D721Med (cell line): ENCODE measurements around the gene PFKFB3.

ENCODE experiments used
- DNase-seq: peaks from one replicate; pipeline ENCODE4 v3.0.0; 2011; ENCODE audit warnings: low spot score; ENCODE audit not compliant: insufficient read length
- FAIRE-seq: peaks from 2 replicates; lab custom pipeline; 2011; peaks lifted over from hg19 to GRCh38; lab: Jason Lieb, UNC
- TF ChIP-seq, protein P1 (sequence below): IDR thresholded peaks from 2 replicates; pipeline ENCODE4 v1.5.1; 2012; ENCODE audit warnings: mild to moderate bottlenecking, control low read depth; ENCODE audit not compliant: insufficient read depth; ENCODE audit errors: missing control alignments

Gene PFKFB3

DNA sequence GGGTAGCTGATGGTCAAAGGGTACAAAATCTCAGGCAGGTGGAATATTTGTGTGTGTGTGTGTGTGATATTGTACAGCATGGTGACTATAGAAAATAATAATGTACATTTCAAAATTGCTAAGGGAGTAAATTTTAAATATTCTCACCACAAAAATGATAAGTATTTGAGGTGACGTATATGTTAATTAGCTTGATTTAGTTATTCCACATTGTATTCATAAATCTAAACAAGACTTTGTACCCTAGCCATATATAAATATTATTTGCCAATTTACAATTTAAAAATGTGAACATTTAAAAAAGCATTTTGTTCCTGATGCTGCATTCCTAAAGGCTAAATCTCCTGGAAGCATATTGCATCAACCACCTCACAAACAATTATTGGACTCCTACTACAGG, 47.0 kb downstream of the PFKFB3 start:
- FAIRE-seq (no peak), DNase-seq (no peak)
- TF ChIP-seq, protein P1, sequence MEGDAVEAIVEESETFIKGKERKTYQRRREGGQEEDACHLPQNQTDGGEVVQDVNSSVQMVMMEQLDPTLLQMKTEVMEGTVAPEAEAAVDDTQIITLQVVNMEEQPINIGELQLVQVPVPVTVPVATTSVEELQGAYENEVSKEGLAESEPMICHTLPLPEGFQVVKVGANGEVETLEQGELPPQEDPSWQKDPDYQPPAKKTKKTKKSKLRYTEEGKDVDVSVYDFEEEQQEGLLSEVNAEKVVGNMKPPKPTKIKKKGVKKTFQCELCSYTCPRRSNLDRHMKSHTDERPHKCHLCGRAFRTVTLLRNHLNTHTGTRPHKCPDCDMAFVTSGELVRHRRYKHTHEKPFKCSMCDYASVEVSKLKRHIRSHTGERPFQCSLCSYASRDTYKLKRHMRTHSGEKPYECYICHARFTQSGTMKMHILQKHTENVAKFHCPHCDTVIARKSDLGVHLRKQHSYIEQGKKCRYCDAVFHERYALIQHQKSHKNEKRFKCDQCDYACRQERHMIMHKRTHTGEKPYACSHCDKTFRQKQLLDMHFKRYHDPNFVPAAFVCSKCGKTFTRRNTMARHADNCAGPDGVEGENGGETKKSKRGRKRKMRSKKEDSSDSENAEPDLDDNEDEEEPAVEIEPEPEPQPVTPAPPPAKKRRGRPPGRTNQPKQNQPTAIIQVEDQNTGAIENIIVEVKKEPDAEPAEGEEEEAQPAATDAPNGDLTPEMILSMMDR = no peak

DNA sequence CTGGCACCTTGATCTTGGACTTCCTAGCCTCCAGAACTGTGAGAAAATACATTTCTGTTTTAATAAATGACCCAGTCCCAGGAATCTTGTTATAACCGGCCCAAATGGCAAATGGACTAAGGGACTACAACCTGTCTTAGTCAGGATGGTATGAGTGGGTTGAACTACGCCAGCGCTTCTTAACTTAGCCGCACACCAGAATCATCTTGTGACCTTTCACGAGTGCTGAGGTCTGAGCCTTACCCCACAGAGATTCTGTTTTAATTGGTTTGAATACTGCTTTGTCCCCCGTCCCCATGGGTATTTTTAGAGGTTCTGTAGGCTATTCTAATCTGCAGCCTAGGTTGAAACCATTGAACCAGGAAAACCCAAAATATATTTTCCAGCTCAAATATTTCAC, 48.0 kb downstream of the PFKFB3 start:
- TF ChIP-seq, protein P1 = no peak
- DNase-seq (no peak), FAIRE-seq (no peak)

DNA sequence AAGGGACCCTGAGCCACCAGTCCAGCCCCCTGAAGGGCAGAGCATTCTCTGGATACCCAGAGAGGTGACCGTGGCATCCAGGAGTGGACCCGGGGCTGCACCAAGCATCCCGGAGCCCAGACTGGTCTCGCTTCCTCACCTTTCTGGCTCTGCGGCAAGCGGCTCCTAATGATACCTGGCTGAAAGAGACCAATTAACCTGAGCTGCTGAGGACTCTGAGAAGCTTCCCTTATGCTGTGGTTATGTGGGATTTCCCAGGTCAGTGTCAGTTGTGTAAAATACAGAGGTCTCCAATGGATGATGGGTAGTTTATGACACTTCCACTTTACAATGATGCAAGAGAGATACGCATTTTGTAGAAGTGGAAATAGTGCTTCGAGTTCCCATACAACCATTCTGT, 51.5 kb downstream of the PFKFB3 start:
- DNase-seq (no peak), FAIRE-seq (no peak)
- TF ChIP-seq, protein P1 = no peak

DNA sequence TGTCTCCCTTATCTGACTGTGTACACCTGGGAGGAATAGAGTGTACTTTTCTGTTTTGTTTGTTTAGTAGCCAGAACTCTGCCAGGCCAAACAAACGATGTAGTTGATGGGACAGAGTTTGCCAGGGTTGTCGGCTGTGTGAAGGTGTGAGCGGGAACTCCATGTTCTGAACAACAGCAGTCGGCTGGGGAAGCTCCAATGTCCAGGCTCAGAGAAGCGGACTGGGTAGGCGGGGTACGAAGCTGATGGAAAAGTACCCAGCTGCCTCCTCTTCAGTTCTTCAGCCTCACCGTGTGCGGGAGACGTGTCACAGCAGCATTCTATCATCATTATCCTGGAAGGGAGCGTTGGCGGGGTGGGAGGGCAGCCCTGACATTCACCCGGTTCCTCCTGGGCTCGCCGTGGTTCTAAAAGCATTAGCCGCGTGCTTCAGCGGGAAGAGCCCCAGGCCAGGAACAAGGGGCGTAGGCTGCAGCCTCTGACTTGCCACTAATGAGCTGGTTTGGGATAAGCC, 52.9 kb downstream of the PFKFB3 start:
- DNase-seq (no peak), FAIRE-seq (no peak)
- TF ChIP-seq, protein P1 = no peak

DNA sequence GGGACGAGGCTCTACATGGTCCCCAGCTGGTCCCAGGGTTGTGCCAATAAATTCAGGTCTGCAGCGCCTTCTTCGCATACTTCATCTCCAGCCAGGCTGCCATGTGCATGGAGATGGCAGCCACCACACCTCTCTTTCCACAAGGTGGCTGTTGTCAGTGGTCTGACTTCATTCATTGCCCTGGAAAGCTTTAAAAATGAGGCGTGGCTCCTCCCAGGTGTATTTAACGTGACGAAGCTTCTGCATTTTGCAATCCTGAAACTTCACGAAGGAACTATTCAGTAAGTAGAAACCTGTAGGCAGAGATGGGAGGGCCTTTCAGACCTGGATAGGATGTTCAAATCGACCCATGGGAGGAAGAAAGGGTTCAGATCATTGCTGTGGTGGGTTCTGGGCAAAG, 53.7 kb downstream of the PFKFB3 start:
- DNase-seq (no peak), FAIRE-seq (no peak)
- TF ChIP-seq, protein P1 = no peak

DNA sequence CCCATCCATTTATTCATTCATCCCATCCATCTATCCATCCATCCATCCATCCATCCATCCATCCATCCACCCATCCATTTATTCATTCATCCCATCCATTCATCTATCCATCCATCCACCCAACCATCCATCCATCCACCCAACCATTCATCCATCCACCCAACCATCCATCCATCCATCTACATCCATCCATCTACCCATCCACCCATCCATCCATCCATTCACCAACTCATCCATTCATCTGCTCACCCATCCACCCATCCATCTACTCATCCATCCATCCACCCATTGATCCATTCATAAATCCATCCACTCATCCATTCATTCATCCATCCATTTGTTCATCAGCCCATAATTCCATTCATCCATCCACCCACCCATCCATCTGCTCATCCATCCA, 56.4 kb downstream of the PFKFB3 start:
- DNase-seq (no peak), FAIRE-seq (no peak)
- TF ChIP-seq, protein P1 = no peak

DNA sequence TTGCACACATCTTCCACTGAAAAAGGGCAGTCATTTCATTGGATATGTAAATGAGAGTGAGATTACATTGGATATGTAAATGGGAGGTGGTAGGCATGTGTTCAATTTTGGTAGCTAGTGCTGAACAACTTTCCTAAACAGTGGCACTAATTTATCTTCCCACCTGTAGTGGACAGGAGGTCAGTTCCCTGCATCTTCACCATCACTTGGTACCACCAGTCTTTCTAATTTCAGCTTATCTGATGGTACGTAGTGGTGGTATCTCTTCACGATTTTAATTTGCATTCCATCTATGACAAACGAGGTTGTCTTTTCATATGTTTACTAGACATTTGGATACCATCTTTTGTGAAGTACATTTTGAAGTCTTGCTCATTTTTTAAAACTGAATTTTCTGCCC, 58.1 kb downstream of the PFKFB3 start:
- TF ChIP-seq, protein P1 = no peak
- FAIRE-seq (no peak), DNase-seq (no peak)
